Fibroblast of mammary gland (primary cell): ENCODE results near the gene MEIKIN.

ENCODE experiments used
- DNase-seq: peaks from one replicate; pipeline ENCODE4 v3.0.0-alpha.2; 2010; ENCODE audit warnings: low read depth
- H3K4me3 ChIP-seq: 2 replicates; pipeline ENCODE4 v1.5.1; 2011; ENCODE audit warnings: low read depth, mild to moderate bottlenecking, low read length, moderate library complexity; ENCODE audit not compliant: control insufficient read depth
- TF ChIP-seq, protein P1 (sequence below): conservative IDR thresholded peaks from 2 replicates; pipeline ENCODE4 v1.5.1; 2011; ENCODE audit warnings: low read depth, low read length, inconsistent platforms; ENCODE audit not compliant: control insufficient read depth, insufficient read depth

MEIKIN gene

DNA sequence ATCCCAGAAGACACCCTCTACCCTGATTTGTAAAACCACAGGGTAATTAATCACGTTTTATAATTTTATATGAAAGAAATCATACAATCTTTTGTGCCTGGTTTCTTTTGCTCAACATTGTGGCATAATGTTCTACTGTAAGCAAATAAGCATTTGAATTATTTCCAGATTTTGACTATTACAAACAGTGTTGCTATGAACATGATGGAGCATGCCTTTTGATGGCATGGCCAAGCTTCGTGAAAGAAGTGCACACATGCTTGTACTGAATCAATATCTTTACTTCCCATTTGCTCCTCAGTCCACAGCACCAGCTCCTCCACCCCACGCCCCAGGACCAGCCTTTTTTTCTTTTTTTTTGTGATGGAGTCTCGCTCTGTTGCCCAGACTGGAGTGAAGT is 36.1 kb upstream of the MEIKIN start:
- DNase-seq, result no peak
- H3K4me3 ChIP-seq, result no peak overlapping the region
- TF ChIP-seq, protein P1, sequence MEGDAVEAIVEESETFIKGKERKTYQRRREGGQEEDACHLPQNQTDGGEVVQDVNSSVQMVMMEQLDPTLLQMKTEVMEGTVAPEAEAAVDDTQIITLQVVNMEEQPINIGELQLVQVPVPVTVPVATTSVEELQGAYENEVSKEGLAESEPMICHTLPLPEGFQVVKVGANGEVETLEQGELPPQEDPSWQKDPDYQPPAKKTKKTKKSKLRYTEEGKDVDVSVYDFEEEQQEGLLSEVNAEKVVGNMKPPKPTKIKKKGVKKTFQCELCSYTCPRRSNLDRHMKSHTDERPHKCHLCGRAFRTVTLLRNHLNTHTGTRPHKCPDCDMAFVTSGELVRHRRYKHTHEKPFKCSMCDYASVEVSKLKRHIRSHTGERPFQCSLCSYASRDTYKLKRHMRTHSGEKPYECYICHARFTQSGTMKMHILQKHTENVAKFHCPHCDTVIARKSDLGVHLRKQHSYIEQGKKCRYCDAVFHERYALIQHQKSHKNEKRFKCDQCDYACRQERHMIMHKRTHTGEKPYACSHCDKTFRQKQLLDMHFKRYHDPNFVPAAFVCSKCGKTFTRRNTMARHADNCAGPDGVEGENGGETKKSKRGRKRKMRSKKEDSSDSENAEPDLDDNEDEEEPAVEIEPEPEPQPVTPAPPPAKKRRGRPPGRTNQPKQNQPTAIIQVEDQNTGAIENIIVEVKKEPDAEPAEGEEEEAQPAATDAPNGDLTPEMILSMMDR, result no peak

DNA sequence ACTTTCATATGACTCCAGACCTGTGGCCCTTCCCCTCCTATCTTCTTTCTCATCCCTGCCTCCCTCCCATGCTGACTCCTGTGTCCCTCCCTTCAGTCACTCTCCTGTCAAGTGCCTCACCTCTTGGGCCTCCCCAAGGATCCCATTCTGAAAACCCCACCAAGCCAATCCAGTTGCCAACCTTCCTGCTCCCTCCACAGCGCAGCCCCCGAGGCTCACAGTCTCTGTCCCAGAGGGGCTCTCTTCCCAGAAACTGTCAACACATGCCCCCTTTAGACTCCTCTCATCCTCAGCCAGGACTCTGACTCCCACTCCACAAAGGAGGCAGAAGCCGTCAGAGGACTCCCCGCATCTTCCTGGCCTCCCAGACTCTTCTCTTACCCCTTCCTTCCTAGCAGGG is 35.2 kb upstream of the MEIKIN start:
- TF ChIP-seq, protein P1, result no peak
- DNase-seq, result no peak

DNA sequence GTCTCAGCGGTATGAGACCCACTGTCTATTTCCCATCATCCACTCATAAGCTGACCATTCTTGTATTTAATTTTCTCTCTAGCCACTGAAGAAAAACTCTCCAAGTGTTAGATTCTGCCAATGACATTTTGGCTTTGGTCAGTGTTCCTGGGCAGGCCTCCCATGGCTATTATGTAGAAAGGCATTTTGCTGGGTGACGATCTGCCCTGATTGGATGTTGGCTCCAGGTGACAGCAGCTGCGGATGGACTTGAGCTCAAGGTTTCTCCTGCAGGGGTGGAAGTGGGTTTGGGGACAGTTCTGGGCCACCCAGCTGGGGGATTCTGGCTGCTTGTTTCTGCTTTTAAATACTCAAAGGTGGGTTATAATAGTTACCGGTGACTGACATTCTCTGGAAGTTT is 34.4 kb upstream of the MEIKIN start:
- no peak overlapping the region for H3K4me3 ChIP-seq
- TF ChIP-seq, protein P1, result no peak
- no peak for DNase-seq

More for the DNA sequence above, 35.2 kb upstream of the MEIKIN start:
- no peak overlapping the region for H3K4me3 ChIP-seq

DNA sequence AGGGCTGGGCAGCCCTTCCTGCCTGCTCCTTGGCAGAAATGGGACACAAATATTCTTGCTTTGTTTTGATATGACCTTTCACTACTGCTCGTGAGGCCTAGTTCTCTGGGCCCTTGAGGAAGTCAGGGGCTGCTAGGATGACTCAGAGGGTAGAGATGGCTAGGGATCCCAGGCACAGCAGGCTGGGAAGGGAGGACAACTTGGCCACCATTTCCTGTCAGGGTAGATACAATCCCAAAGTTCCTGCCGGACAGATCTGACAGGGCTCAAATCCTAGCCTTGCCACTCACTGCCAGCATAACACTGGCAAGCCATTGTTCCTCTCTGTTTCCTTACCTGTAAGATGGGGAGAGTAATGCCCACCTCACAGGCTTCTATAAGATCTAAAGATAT is 31.7 kb upstream of the MEIKIN start:
- DNase-seq, result no peak
- TF ChIP-seq, protein P1, result no peak
- no peak overlapping the region for H3K4me3 ChIP-seq

DNA sequence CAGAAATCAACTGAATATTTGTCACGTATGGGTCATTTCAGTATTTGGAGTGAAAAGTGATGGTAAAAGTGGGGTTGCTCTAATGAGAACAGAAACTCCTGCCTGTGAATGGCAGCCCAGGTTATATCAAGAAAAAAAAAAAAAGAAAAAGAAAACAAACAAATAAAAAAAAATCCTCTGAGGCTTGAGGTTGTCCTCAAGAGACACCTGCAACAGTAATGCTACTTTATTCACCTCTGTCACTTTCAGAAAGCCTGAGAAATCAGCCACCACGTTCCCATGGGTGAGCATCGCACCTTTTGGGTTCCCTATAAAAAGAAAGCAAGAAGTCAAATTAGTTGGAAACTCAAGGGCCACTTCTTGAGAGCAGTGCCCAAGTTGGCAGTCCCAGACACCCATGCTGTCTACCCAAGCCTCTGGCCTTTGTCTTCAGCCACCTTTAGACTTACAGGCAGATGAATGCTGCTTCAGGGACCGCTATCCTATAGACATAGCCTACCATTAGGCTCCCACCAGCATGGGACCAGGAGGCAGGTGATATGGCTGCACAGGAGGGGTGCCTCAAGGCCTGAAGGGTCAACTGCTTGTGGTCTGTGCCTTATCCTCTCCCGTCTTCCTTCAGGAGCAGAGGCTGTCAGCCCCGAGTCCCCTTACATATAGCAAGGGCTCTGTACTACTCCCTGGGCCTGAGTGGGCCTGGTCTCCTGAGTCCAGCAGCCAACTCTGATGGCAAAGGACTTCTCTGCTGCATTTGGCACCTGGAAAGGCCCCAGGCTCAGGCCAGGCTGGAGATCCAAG is 31.1 kb upstream of the MEIKIN start:
- DNase-seq, result no peak
- TF ChIP-seq, protein P1, result no peak

DNA sequence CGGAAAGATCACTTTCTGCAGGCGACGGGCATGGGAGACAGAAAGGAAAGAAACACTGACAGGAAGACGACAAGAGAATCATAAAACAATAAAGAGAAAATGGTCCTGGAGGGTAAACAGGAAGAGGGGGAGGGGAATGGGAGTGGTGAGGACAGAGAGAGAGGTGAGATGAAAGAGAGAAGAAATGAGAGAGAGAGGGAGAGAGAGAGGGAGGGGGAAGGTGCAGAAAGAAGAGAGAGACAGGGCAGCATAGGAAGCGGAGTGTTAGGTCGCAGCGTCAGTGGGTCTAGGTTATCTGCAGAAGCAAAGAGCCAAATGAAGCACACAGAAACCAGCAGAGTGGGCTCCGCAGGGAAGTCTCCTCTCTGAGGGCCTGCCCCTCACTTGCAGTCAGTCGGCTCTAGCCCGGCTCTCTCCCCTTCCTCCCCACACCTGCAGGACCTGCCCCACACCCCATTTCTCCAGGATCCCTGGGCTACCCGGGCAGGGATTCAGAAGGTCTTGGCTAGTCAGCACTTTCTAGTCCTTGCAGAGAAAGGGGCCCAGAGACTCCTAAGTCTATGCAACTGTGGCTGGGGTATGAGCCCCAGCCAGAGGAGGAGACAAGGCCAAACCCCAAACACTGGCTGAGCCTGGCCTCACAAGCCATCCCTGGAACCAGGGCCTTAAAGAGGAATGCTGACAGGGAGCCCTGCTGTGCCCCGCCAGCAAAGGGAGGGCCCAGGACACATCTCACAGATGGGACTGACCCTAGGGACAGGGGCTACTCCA is 29.7 kb upstream of the MEIKIN start:
- H3K4me3 ChIP-seq, result no peak overlapping the region
- no peak for DNase-seq
- TF ChIP-seq, protein P1, result no peak

More for the DNA sequence above, 31.1 kb upstream of the MEIKIN start:
- H3K4me3 ChIP-seq, result no peak overlapping the region
